ENCODE results near the gene KIF3B.
"Not testable (repeated sequence)": the region's sequence is repeated elsewhere in the genome, so short reads cannot be mapped to it uniquely, and the experiment has no call there.

Gene KIF3B

GRCh38 chr20:32357869-32358631, 80.6 kb downstream of the KIF3B start, which contains the start of gene ASXL1:
Gene ASXL1, plus strand, starts transcription at chr20:32358331. Its CDS starts 445 bp downstream, at chr20:32358776.
- peak; percentile 79 for FAIRE-seq

DNA sequence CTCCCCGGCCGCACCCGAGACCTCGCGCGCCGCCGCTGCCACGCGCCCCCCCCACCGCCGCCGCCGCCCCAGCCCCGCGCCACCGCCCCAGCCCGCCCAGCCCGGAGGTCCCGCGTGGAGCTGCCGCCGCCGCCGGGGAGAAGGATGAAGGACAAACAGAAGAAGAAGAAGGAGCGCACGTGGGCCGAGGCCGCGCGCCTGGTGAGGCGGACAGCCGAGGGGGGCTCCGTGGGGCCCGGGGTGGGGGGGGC, 81.1 kb downstream of the KIF3B start:
- FAIRE-seq: no peak

DNA sequence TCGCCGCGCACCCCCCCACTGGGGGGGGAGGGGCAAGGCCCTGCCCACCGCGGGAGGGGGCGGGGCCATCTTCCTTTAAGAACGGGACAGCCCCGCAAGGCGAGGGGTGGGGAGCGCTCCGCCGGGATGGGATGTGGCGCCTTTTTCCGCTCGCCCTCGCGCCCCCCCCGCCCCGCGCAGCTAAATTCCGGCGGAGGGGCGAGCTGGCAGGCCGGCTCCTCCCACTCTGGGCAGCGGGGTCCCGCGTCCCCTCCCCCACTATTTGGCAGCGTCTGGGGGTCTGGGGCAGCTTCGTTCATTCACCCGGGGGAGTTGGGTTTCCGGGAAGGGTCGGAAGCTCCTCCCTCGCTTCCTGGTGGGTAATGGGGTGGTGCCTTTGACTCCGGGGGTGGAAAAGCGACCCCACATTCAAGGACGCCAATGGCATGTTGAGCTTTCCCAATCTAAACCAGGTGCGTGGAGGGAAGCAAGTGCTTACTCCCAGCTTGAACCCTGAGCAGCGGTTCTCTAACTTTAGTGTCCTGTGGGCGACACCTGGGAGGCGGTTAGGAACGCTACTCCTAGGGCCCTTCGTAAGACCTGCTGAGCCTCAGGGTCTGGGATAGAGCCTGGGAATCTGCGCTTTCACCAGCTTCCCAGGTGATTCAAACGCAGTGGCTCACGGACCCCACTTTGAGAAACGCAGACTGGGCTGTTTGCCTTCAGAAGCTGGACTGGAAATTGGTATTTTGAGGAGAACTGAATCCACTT, 81.6 kb downstream of the KIF3B start:
- FAIRE-seq: no peak

- FAIRE-seq: no peak
These were observed 82.3 kb downstream of the KIF3B start for GRCh38 chr20:32359633-32360332.

DNA sequence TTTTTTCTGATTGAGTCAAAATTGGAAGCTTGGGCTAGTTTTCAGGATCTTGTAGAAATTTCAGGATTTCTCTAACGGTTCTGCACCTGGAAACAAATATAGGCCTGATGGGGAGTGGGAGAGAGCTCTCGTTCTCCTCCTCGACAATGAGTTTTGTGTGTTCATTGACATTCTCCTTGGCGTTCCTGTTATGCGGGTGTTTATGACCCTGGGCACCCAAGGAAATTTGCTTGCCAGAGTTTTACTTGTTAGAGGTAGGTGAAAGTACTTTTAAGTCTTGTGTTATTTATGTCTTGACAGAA, 82.8 kb downstream of the KIF3B start:
- FAIRE-seq: no peak

- no peak for FAIRE-seq
These were observed 85.5 kb downstream of the KIF3B start for GRCh38 chr20:32362901-32363364.

DNA sequence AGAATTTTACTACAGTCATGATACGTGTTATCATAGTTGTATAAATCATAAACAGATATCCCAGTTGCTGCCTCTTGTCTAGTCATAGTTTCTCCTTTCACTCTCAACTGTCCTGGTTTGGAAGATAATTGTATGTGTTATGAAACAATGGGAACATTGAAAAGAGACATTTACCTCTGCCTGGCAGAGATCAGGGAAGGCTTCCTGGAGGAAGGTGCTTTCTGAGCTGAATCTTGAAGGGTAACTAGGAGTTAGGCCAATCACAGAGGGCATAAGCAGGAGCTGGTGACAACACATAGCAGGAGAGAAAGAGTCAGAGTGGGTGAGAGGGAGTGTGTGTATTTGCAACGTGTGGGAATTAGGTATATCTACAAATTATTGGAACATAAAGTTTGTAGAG, 86.0 kb downstream of the KIF3B start:
- FAIRE-seq: no peak

- no peak for FAIRE-seq
These were observed 87.2 kb downstream of the KIF3B start for GRCh38 chr20:32364554-32365208.

DNA sequence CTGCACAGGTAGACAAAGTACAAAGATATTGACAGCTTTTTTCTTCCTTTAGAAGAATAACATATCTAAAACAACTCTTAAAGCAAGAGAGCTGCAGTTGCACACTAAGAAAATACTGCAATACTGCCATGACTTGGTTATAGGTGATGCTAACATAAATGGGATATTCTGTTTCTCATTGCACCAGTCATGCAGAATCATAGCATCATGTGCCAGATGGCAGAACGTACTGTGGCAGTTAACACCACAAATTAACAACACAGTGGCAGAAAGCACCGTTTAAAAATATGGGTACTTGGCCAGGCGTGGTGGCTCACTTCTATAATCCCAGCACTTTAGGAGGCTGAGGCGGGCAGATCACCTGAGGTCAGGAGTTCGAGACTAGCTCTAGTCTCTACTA, 88.1 kb downstream of the KIF3B start:
- FAIRE-seq: no peak

GRCh38 chr20:32366380-32366779, 88.9 kb downstream of the KIF3B start:
- FAIRE-seq: no peak

DNA sequence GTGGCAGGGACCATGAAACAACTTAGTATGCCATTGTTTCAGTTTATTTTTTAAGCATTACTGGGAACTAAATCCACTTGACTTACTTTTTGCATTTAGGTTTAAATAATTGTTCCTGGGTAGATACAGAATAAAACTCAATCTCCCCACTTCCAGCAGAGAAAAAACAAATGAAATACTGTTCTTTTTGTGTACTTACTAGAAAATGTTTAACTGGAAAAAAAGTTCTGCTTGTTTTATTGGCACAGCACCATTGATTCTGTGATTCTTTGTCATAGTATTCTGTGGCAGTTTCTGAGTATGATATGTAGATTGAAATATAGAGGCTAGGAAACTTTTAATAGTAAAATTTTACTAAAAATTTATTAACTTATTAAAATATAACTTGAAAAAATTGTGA, 90.9 kb downstream of the KIF3B start:
- no peak for FAIRE-seq

DNA sequence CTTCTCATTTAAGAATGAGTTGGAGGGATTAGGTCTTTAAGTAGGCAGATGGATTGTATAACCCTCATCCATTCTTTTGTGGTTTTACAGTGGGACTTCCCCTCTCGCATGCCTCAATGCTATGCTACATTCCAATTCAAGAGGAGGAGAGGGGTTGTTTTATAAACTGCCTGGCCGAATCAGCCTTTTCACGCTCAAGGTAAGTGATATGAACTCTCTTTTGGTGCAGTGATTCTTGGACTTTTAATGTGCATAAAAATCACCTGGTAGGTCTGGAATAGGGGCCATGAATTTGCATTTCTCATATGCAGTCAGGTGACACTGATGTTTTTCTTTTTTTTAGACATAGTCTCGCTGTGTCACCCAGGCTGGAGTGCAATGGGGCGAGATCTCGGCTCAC, 91.5 kb downstream of the KIF3B start:
- FAIRE-seq: no peak

GRCh38 chr20:32370897-32371296, 93.4 kb downstream of the KIF3B start:
- FAIRE-seq: no peak

GRCh38 chr20:32378461-32378860, 101.0 kb downstream of the KIF3B start:
- FAIRE-seq: no peak

GRCh38 chr20:32380037-32380436, 102.6 kb downstream of the KIF3B start:
- FAIRE-seq: not testable (repeated sequence)

- FAIRE-seq: no peak
These were observed 103.3 kb downstream of the KIF3B start for GRCh38 chr20:32380745-32381144.

- FAIRE-seq: no peak
These were observed 104.9 kb downstream of the KIF3B start for GRCh38 chr20:32382102-32382950.

GRCh38 chr20:32383441-32383840, 106.0 kb downstream of the KIF3B start:
- not testable (repeated sequence) for FAIRE-seq

Data from A204.1 (cell line).